Mononuclear cell (primary cell): ENCODE measurements around the gene LSAMP. TPM values are rescaled to one million over a fixed set of nuclear protein-coding genes. Genes with fewer than 3 reads are reported as not detected.

Source experiments
- H3K27me3 ChIP-seq: 2 replicates; pipeline ENCODE4 v1.6.0; 2011; ENCODE audit warnings: low read length, control low read depth; ENCODE audit not compliant: insufficient read depth
- H3K4me1 ChIP-seq: 2 replicates; pipeline ENCODE4 v1.5.1; 2011; ENCODE audit warnings: mild to moderate bottlenecking, low read length, control low read depth; ENCODE audit not compliant: insufficient read depth
- H3K4me3 ChIP-seq: 2 replicates; pipeline ENCODE4 v1.5.1; 2011; ENCODE audit warnings: mild to moderate bottlenecking, low read length, moderate library complexity
- H3K9me3 ChIP-seq: 2 replicates; pipeline ENCODE4 v1.5.1; 2011; ENCODE audit warnings: low read depth, mild to moderate bottlenecking, control low read depth, low read length
- total RNA-seq: library from RNA; depleted of rRNA; stranded (reverse); fragments of >200 nt; gene quantifications from one replicate; pipeline ENCODE4 v1.2.3, GENCODE V29; 2012

LSAMP gene
- total RNA-seq, 1 donor = not detected

- Histone ChIP-seq H3K27me3 (no peaks in the 10 kb centered on the region), H3K4me3 (no peak overlapping the region), H3K9me3 (peaks cover 2% of the 10 kb centered on the region), H3K4me1 (no peaks in the 10 kb centered on the region)
Observed at GRCh38 chr3:116140100-116140689, 305.1 kb downstream of the LSAMP start.

GRCh38 chr3:116139641-116140040 is 305.6 kb downstream of the LSAMP start:
- no peaks in the 10 kb centered on the region for H3K4me1 ChIP-seq
- no peaks in the 10 kb centered on the region for H3K9me3 ChIP-seq
- no peaks in the 10 kb centered on the region for H3K27me3 ChIP-seq
- H3K4me3 ChIP-seq = no peak overlapping the region

- Histone ChIP-seq H3K4me3 (no peak overlapping the region), H3K4me1 (no peaks in the 10 kb centered on the region), H3K27me3 (no peaks in the 10 kb centered on the region), H3K9me3 (no peaks in the 10 kb centered on the region)
Observed at GRCh38 chr3:116135457-116136085, 309.7 kb downstream of the LSAMP start.

- no peaks in the 10 kb centered on the region for H3K9me3 ChIP-seq
- H3K4me1 ChIP-seq = no peaks in the 10 kb centered on the region
- H3K4me3 ChIP-seq = no peak overlapping the region
- H3K27me3 ChIP-seq = no peaks in the 10 kb centered on the region
Observed at GRCh38 chr3:116129187-116129946, 315.9 kb downstream of the LSAMP start.

- Histone ChIP-seq H3K4me3 (no peak overlapping the region), H3K4me1 (no peaks in the 10 kb centered on the region), H3K27me3 (no peaks in the 10 kb centered on the region), H3K9me3 (no peaks in the 10 kb centered on the region)
Observed at GRCh38 chr3:116127464-116127863, 317.8 kb downstream of the LSAMP start.

- Histone ChIP-seq H3K4me3 (no peak overlapping the region), H3K9me3 (no peaks in the 10 kb centered on the region), H3K4me1 (no peaks in the 10 kb centered on the region), H3K27me3 (no peaks in the 10 kb centered on the region)
Observed at GRCh38 chr3:116124166-116124565, 321.1 kb downstream of the LSAMP start.

- no peaks in the 10 kb centered on the region for H3K27me3 ChIP-seq
- H3K9me3 ChIP-seq = no peaks in the 10 kb centered on the region
- no peak overlapping the region for H3K4me3 ChIP-seq
- no peaks in the 10 kb centered on the region for H3K4me1 ChIP-seq
Observed at GRCh38 chr3:116118475-116119169, 326.7 kb downstream of the LSAMP start.

GRCh38 chr3:116114586-116114985 is 330.7 kb downstream of the LSAMP start:
- Histone ChIP-seq H3K4me1 (no peaks in the 10 kb centered on the region), H3K4me3 (no peak overlapping the region), H3K27me3 (no peaks in the 10 kb centered on the region), H3K9me3 (no peaks in the 10 kb centered on the region)

GRCh38 chr3:116112696-116113095 is 332.6 kb downstream of the LSAMP start:
- Histone ChIP-seq H3K4me1 (no peaks in the 10 kb centered on the region), H3K9me3 (no peaks in the 10 kb centered on the region), H3K27me3 (no peaks in the 10 kb centered on the region)

GRCh38 chr3:116111765-116112164 is 333.5 kb downstream of the LSAMP start:
- no peaks in the 10 kb centered on the region for H3K4me1 ChIP-seq
- no peaks in the 10 kb centered on the region for H3K9me3 ChIP-seq
- H3K4me3 ChIP-seq = no peak overlapping the region
- no peaks in the 10 kb centered on the region for H3K27me3 ChIP-seq

More at GRCh38 chr3:116112696-116113095, 332.6 kb downstream of the LSAMP start:
- no peak overlapping the region for H3K4me3 ChIP-seq

GRCh38 chr3:116103868-116104530 is 341.3 kb downstream of the LSAMP start:
- no peak overlapping the region for H3K4me3 ChIP-seq
- H3K4me1 ChIP-seq = no peaks in the 10 kb centered on the region
- no peaks in the 10 kb centered on the region for H3K9me3 ChIP-seq
- no peaks in the 10 kb centered on the region for H3K27me3 ChIP-seq

- no peaks in the 10 kb centered on the region for H3K27me3 ChIP-seq
- H3K4me1 ChIP-seq = no peaks in the 10 kb centered on the region
- H3K9me3 ChIP-seq = no peaks in the 10 kb centered on the region
- no peak overlapping the region for H3K4me3 ChIP-seq
Observed at GRCh38 chr3:116102037-116102436, 343.2 kb downstream of the LSAMP start.

GRCh38 chr3:116097226-116097625 is 348.1 kb downstream of the LSAMP start:
- Histone ChIP-seq H3K9me3 (no peaks in the 10 kb centered on the region), H3K4me3 (no peak overlapping the region), H3K4me1 (no peaks in the 10 kb centered on the region), H3K27me3 (no peaks in the 10 kb centered on the region)

- Histone ChIP-seq H3K27me3 (no peaks in the 10 kb centered on the region), H3K9me3 (no peaks in the 10 kb centered on the region), H3K4me1 (no peaks in the 10 kb centered on the region), H3K4me3 (no peak overlapping the region)
Observed at GRCh38 chr3:116096631-116097030, 348.7 kb downstream of the LSAMP start.

GRCh38 chr3:116093374-116093773 is 351.9 kb downstream of the LSAMP start:
- no peaks in the 10 kb centered on the region for H3K9me3 ChIP-seq
- H3K4me3 ChIP-seq = no peak overlapping the region
- no peaks in the 10 kb centered on the region for H3K27me3 ChIP-seq
- no peaks in the 10 kb centered on the region for H3K4me1 ChIP-seq
